Bronchial epithelial cell (primary cell): ENCODE data around the gene ADCY1. TPM values are rescaled to one million over a fixed set of nuclear protein-coding genes. Genes with fewer than 3 reads are reported as not detected.

Experiments used
- DNase-seq: peaks from one replicate; pipeline ENCODE4 v3.0.0-alpha.2; 2010; ENCODE audit warnings: low read depth
- FAIRE-seq: peaks from 2 replicates; lab custom pipeline; 2011; peaks lifted over from hg19 to GRCh38; lab: Jason Lieb, UNC
- H3K27me3 ChIP-seq: 2 replicates; pipeline ENCODE4 v1.5.1; 2011; ENCODE audit warnings: low read length; ENCODE audit not compliant: control insufficient read depth, insufficient read depth
- H3K36me3 ChIP-seq: 2 replicates; pipeline ENCODE4 v1.5.1; 2011; ENCODE audit warnings: low read length; ENCODE audit not compliant: control insufficient read depth, insufficient read depth
- H3K4me3 ChIP-seq: 2 replicates; pipeline ENCODE4 v1.5.1; 2011; ENCODE audit warnings: mild to moderate bottlenecking, low read depth, low read length, control low read depth
- total RNA-seq: library from RNA; depleted of rRNA; stranded (reverse); fragments of >200 nt; gene quantifications from 2 replicates; pipeline ENCODE4 v1.2.1, GENCODE V29; 2014
- TF ChIP-seq, protein P1 (sequence below): IDR thresholded peaks from 2 replicates; pipeline ENCODE4 v1.5.1; 2011; ENCODE audit warnings: mild to moderate bottlenecking, moderate library complexity, low read length, control low read depth, inconsistent platforms; ENCODE audit not compliant: insufficient read depth, severe bottlenecking

ADCY1 gene
- total RNA-seq, 1 donor from 2014 or later: 0.79 TPM

DNA sequence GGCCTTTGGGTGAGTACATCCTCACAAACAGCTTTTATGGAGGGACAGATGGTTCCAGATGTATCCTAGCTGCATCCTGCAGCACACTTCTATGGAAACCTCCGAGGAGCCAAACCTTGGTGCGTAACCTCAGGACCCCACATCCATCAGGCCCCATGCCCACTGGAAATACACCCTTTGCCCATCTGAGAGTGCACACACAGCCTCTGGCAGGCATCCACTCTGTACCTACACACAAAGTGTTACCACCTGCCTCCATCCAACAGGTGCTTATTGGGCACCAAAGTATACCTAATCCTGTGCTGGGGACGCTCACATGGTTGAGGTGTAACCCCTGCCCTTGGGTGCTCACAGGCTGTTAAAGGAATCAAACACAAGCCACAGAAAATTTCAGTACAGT, 117.9 kb downstream of the ADCY1 start:
- no peak overlapping the region for H3K4me3 ChIP-seq
- H3K36me3 ChIP-seq: no peaks in the 10 kb centered on the region
- H3K27me3 ChIP-seq: no peaks in the 10 kb centered on the region
- TF ChIP-seq, protein P1, sequence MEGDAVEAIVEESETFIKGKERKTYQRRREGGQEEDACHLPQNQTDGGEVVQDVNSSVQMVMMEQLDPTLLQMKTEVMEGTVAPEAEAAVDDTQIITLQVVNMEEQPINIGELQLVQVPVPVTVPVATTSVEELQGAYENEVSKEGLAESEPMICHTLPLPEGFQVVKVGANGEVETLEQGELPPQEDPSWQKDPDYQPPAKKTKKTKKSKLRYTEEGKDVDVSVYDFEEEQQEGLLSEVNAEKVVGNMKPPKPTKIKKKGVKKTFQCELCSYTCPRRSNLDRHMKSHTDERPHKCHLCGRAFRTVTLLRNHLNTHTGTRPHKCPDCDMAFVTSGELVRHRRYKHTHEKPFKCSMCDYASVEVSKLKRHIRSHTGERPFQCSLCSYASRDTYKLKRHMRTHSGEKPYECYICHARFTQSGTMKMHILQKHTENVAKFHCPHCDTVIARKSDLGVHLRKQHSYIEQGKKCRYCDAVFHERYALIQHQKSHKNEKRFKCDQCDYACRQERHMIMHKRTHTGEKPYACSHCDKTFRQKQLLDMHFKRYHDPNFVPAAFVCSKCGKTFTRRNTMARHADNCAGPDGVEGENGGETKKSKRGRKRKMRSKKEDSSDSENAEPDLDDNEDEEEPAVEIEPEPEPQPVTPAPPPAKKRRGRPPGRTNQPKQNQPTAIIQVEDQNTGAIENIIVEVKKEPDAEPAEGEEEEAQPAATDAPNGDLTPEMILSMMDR: no peak
- FAIRE-seq: peak; percentile 43
- DNase-seq: no peak

DNA sequence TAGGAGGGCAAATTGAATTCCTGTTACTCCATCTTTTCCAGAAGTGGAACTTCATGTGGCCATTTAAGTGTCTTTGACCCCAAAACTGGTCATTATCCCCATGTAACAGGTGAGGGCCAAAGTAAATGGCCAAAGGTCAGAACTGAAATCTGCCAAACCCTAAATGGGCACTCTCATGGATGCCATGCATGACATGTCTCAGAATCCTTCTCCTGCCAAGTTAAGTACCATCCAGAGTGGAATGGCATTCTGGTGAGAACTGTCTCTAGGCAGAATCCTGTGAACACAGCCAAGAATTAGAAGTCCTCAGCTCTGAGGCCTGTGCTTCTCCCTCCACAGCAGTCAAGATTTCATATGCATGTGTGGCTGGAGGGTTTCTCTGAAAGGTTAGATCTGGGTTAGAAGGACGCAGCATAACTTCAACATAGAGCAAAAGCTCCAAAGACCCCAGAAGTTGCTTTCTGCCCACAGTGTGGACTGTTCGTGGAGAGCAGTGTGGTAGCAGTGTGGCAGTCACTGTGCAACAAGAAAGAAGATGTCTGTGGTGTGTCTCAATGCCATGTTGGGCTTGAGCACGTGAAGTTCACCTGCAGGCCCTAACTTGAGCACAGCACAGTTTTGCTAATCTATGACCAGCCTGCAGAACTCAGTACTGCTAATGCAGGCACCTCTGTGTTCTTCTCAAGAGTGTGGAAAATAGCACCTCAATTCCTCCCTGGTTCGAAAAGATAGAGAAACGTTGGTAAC, 121.3 kb downstream of the ADCY1 start:
- H3K36me3 ChIP-seq: no peaks in the 10 kb centered on the region
- TF ChIP-seq, protein P1: no peak

DNA sequence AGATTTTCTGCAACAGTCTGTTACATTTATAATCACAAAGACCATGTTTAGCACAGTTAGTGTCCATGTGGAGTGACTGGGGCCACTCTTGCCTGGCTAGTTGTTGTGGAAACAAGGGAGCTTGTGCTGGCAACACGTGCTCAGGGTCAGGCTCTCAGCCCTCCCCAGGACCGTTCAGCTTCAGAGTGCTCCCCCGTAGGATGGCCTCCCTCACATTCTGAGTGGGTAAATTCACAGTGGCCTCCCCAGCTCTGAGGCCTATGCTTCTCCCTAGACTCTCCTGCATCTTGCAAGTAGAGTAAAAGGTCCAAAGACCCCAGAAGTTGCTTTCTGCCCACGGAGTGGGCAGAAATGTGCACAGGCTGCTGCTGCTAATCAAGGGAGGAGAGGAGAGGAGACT, 122.3 kb downstream of the ADCY1 start:
- Histone ChIP-seq H3K36me3 (no peaks in the 10 kb centered on the region), H3K4me3 (no peak overlapping the region), H3K27me3 (no peaks in the 10 kb centered on the region)
- TF ChIP-seq, protein P1: no peak
- DNase-seq: no peak
- FAIRE-seq: no peak

More for the DNA sequence above, 121.3 kb downstream of the ADCY1 start:
- Histone ChIP-seq H3K4me3 (no peak overlapping the region), H3K27me3 (no peaks in the 10 kb centered on the region)
- FAIRE-seq (no peak), DNase-seq (no peak)

DNA sequence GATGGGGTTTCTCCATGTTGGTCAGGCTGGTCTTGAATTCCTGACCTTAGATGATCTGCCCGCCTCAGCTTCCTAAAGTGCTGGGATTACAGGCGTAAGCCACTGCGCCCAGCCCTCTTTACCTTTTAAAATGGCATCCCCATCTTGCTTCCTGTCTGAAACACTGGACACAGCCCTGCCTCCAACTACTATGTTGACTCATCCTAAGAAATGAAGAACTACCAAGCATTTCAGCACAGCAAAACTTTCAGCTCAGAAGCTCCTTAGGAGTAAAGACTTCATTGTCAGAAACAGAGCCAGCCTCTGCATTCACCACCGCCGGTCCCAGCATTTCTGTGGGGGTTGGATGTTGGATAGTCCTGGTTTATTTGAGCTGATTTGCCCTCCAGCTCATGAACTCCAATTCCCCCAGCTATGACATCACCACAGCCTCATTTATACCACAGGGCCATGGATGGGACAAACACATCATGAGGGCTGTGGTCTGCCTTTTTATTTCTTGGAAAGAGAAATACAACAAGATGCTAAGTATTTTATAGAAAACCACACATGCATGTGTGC, 123.5 kb downstream of the ADCY1 start:
- Histone ChIP-seq H3K27me3 (peaks cover 2% of the 10 kb centered on the region), H3K4me3 (no peak overlapping the region), H3K36me3 (no peaks in the 10 kb centered on the region)
- DNase-seq (peak; percentile 12), FAIRE-seq (no peak)
- TF ChIP-seq, protein P1: no peak

DNA sequence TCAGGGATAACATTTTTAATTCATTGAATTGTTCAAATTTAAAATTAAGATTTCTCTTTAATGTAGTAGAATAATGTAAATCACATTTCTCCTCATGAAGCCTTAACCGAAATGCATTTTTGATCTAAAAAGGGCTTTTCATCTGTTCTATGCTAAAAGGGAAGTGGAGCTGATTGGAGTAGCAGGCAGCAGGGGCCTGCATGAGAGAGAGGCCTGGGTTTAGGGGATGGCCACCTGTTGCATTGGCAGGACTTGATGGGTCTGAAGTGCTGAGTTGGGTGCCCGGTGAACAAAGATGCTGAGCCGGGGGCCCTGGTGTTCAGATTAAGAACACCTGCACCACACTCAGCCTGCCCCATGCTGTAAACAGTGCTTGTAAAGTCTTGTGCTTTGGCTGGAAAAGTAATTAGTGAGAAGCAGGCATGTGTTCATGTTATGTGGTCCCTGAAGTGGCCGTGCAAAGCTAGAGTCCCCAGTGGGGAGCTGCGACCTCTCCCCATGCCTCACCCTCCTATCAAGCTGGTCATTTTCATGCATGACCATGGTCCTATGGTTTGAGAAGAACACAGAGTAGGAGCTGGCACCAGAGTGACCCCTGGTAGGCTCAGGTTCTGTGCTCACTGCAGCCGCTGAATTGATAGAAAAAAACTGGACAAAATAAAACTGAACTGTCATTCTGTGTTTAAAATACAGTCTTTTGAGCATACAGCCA, 124.3 kb downstream of the ADCY1 start:
- FAIRE-seq (no peak), DNase-seq (no peak)
- H3K27me3 ChIP-seq: peaks cover 2% of the 10 kb centered on the region
- H3K36me3 ChIP-seq: no peaks in the 10 kb centered on the region
- TF ChIP-seq, protein P1: no peak
- no peak overlapping the region for H3K4me3 ChIP-seq
